GM18858 (cell line): ENCODE data around the gene AKR1A1.
"Not testable (repeated sequence)": the region's sequence is repeated elsewhere in the genome, so short reads cannot be mapped to it uniquely, and the experiment has no call there.

ENCODE experiments used
- ATAC-seq: cut with Tn5 transposase; IDR thresholded peaks from one replicate; pipeline ENCODE4 v1.9.1; 2021; ENCODE audit not compliant: unreplicated experiment

The AKR1A1 gene

GRCh38 chr1:45550401-45551351 lies at the start of gene AKR1A1:
Gene AKR1A1, plus strand, starts transcription at chr1:45550826. Its CDS starts 10,969 bp downstream, at chr1:45561795.
- ATAC-seq: peak; percentile 80

GRCh38 chr1:45501505-45501859 lies 49.1 kb upstream of the AKR1A1 start:
- no peak for ATAC-seq

DNA sequence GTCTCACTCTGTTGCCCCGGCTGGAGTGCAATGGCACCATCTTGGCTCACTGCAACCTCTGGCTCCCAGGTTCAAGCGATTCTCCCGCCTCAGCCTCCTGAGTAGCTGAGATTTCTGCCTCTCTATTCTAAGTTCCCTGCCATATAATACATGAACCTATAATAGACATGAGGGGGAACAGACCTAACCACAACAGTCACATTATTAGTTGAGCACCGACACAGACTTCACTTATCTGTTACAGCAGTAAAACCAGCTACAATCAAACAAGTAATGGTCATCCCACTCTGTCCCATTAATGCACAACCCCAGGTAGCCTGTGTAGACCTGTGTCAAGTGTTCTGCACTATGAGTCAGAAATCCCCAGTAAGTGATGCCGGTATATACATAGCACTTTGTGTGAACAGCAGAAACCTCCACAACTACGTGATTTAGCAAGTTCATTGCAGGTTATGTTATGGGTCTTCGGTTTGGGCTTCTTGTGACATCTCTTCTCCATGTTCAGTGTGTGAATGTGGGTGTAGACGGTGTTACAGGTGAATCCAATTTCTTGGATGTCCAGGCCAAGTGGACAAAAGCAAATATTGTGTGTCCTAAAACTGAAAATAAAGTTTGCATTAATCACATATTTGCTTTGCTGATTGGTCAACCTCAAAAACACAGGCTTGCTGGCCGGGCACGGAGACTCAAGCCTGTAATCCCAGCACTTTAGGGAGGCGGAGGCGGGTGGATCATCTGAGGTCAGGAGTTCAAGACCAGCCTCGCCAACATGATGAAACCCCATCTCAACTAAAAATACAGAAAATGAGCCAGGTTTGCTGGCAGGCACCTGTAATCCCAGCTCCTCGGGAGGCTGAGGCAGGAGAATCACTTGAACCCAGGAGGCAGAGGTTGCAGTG lies 46.9 kb upstream of the AKR1A1 start:
- ATAC-seq: no peak

- ATAC-seq: no peak
These were observed 43.4 kb upstream of the AKR1A1 start for GRCh38 chr1:45507195-45507594.

DNA sequence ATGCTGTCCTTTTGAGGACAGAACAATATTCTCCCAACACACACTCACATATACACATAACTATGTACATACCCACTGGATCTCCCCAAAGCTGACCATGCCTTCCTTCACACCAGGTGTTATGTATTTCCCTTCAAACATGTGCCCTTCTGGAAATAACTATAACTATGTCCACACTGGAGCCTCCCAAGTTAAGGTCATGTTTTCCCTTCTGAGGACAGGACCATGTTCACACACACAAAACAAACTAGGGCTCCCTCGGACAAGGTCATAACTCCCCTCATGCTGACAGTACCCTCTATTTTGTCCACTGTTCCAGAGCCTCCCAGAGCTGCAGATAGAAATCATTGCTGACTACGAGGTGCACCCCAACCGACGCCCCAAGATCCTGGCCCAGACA lies 42.7 kb upstream of the AKR1A1 start:
- no peak for ATAC-seq

DNA sequence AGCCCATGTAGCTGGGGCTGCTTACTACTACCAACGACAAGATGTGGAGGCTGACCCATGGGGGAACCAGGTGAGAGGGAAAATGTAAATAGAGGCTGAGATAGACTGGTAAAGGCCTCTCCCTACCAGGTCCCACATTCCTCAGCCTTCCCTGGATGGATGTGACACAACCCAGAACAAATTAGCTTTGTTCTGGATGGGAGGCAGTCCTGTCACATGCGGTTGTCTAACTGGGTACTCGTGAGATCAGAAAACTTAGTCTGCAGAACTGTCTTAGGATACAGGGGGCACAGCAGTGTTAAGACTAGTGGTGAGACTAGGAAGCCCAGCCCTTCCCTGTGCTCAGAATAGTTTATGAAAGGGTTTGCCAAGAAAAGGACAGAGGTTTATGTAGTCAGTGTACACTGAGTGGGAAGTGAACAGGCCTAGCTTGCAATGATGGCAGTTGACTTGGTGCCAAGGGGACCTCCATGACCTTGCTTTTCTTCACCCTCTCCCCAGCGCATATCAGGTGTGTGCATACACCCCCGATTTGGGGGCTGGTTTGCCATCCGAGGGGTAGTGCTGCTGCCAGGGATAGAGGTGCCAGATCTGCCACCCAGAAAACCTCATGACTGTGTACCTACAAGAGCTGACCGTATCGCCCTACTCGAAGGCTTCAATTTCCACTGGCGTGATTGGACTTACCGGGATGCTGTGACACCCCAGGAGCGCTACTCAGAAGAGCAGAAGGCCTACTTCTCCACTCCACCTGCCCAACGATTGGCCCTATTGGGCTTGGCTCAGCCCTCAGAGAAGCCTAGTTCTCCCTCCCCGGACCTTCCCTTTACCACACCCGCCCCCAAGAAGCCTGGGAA lies 42.1 kb upstream of the AKR1A1 start:
- no peak for ATAC-seq

GRCh38 chr1:45510036-45510971 lies 40.3 kb upstream of the AKR1A1 start:
- no peak for ATAC-seq

DNA sequence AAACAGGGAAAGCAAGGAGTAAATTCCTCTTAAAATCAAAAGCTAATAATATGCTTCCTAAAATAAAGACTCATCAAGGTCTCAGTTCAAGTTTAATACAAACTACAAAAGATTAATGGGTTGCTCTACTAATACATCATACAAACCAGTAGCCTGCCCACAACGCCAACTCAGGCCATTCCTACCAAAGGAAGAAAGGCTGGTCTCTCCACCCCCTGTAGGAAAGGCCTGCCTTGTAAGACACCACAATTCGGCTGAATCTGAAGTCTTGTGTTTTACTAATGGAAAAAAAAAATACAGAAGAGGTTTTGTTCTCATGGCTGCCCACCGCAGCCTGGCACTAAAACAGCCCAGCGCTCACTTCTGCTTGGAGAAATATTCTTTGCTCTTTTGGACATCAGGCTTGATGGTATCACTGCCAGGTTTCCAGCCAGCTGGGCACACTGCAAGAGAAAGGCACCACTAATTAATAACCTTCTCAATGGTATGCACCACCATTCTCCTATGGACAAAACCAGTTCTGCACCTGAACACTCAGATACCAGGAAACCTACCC lies 39.6 kb upstream of the AKR1A1 start:
- ATAC-seq: no peak

DNA sequence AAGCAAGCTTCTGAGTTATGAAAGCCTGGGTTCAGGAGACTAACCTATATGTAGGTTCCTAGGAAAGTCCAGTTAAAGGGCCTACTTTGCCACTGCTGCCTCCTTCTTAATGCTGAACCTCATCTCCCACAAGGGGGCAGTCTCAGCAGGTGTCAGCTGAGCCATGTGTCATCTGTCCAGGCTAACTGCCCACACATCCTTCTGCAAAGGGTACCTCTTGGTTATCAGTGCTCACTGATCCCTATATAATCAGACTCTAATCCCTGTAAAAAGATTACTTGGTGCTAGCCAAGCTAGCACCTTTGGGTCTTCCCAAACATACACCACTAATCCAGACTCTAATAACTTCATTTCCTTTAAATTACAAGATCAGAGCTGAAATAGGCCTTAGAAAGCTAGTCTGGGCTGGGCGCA lies 38.0 kb upstream of the AKR1A1 start:
- ATAC-seq: no peak

DNA sequence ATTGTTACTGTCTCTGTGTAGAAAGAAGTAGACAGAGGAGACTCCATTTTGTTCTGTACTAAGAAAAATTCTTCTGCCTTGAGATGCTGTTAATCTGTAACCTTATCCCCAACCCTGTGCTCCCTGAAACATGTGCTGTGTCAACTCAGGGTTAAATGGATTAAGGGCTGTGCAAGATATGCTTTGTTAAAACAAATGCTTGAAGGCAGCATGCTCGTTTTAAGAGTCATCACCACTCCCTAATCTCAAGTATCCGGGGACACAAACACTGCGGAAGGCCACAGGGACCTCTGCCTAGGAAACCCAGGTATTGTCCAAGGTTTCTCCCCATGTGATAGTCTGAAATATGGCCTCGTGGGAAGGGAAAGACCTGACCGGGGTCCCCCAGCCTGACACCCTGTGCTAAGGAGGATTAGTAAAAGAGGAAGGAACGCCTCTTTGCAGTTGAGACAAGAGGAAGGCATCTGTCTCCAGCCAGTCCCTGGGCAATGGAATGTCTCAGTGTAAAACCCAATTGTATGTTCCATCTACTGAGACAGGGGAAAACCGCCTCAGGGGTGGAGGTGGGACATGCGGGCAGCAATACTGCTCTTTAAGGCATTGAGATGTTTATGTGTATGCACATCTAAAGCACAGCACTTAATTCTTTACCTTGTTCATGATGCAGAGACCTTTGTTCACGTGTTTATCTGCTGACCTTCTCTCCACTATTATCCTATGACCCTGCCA lies 36.9 kb upstream of the AKR1A1 start:
- not testable (repeated sequence) for ATAC-seq

- no peak for ATAC-seq
These were observed 34.6 kb upstream of the AKR1A1 start for GRCh38 chr1:45516036-45516435.

GRCh38 chr1:45516465-45516864 lies 34.2 kb upstream of the AKR1A1 start:
- no peak for ATAC-seq

DNA sequence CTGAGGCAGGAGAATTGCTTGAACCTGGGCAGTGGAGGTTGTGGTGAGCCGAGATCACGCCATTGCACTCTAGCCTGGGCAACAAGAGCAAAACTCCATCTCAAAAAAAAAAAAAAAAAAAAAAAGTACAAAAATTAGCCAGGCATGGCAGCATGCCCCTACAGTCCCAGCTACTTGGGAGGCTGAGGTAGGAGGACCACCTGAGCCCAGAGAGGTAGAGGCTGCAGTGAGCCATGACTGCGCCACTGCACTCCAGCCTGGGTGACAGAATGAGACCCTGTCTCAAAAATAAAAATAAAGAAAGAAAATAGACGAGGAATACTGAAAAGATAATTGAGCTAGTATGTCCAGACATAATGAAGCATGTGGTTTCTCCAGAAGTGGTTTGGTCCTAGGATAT lies 32.3 kb upstream of the AKR1A1 start:
- ATAC-seq: not testable (repeated sequence)

- ATAC-seq: no peak
These were observed 31.7 kb upstream of the AKR1A1 start for GRCh38 chr1:45518910-45519309.

DNA sequence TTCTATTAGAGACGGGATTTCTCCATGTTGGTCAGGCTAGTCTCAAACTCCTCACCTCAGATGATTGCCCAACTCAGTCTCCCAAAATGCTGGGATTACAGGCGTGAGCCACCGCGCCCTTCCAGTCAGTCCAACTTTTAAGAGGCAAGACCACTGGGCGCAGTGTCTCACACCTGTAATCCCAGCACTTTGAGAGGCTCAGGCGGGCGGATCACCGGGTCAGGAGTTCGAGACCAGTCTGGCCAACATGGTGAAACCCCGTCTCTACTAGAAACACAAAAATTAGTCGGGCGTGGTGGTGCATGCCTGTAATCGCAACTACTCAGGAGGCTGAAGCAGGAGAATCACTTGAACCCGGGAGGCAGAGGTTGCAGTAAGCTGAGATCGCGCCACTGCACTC lies 30.9 kb upstream of the AKR1A1 start:
- ATAC-seq: not testable (repeated sequence)

- ATAC-seq: peak; percentile 74
These were observed 29.0 kb upstream of the AKR1A1 start, which contains the start of gene PRDX1 for GRCh38 chr1:45521413-45522323. Gene PRDX1, minus strand, starts transcription at chr1:45521884. Its CDS starts 2,841 bp downstream, at chr1:45519043.

- no peak for ATAC-seq
These were observed 28.1 kb upstream of the AKR1A1 start for GRCh38 chr1:45522324-45523104.
